ENCODE results near the gene KCNK10.
"Not testable (repeated sequence)": the region's sequence is repeated elsewhere in the genome, so short reads cannot be mapped to it uniquely, and the experiment has no call there.

The KCNK10 gene

GRCh38 chr14:88269806-88270420 is 53.2 kb downstream of the KCNK10 start:
- DNase-seq: no peak

GRCh38 chr14:88266474-88266873 is 56.6 kb downstream of the KCNK10 start:
- no peak for DNase-seq

GRCh38 chr14:88264116-88264515 is 59.0 kb downstream of the KCNK10 start:
- no peak for DNase-seq

GRCh38 chr14:88261302-88261701 is 61.8 kb downstream of the KCNK10 start:
- DNase-seq: not testable (repeated sequence)

- DNase-seq: no peak
Observed at GRCh38 chr14:88258021-88258420, 65.0 kb downstream of the KCNK10 start.

GRCh38 chr14:88256997-88257950 is 65.8 kb downstream of the KCNK10 start:
- DNase-seq: peak; percentile 54

GRCh38 chr14:88255798-88256197 is 67.3 kb downstream of the KCNK10 start:
- DNase-seq: no peak

- no peak for DNase-seq
Observed at GRCh38 chr14:88255196-88255595, 67.9 kb downstream of the KCNK10 start.

GRCh38 chr14:88252498-88252897 is 70.6 kb downstream of the KCNK10 start:
- no peak for DNase-seq

GRCh38 chr14:88251650-88252049 is 71.4 kb downstream of the KCNK10 start:
- DNase-seq: no peak

GRCh38 chr14:88249266-88249665 is 73.8 kb downstream of the KCNK10 start:
- DNase-seq: no peak

GRCh38 chr14:88248606-88249005 is 74.5 kb downstream of the KCNK10 start:
- DNase-seq: no peak

GRCh38 chr14:88247228-88247627 is 75.8 kb downstream of the KCNK10 start:
- DNase-seq: no peak

GRCh38 chr14:88245321-88245720 is 77.7 kb downstream of the KCNK10 start:
- no peak for DNase-seq

GRCh38 chr14:88243946-88244345 is 79.1 kb downstream of the KCNK10 start:
- DNase-seq: no peak

- no peak for DNase-seq
Observed at GRCh38 chr14:88242446-88242845, 80.6 kb downstream of the KCNK10 start.

GRCh38 chr14:88241810-88242209 is 81.3 kb downstream of the KCNK10 start:
- no peak for DNase-seq

GRCh38 chr14:88234442-88234841 is 88.6 kb downstream of the KCNK10 start:
- DNase-seq: no peak

- no peak for DNase-seq
Observed at GRCh38 chr14:88233915-88234314, 89.2 kb downstream of the KCNK10 start.

- DNase-seq: peak; percentile 26
Observed at GRCh38 chr14:88232771-88233170, 90.3 kb downstream of the KCNK10 start.

GRCh38 chr14:88231603-88232002 is 91.5 kb downstream of the KCNK10 start:
- DNase-seq: no peak

GRCh38 chr14:88229428-88229827 is 93.6 kb downstream of the KCNK10 start:
- DNase-seq: no peak

GRCh38 chr14:88228522-88229236 is 94.4 kb downstream of the KCNK10 start:
- no peak for DNase-seq

GRCh38 chr14:88227693-88228092 is 95.4 kb downstream of the KCNK10 start:
- no peak for DNase-seq
